Activated CD8-positive, alpha-beta memory T cell treated with anti-CD3 and anti-CD28 coated beads, Interleukin-2, amount 10 ng/mL, durations not matched to agents 7 days and 5 days (primary cell): ENCODE results near the gene C17orf75. TPM values are rescaled to one million over a fixed set of nuclear protein-coding genes. Genes with fewer than 3 reads are reported as not detected.

ENCODE experiments used
- microRNA-seq: library from miRNA; unstranded; fragments of <30 nt; microRNA quantifications from one replicate; pipeline ENCODE4 v1.2.0, GENCODE V29; 2022
- total RNA-seq, 2 experiments: library from RNA; stranded (reverse); gene quantifications; one replicate each; pipeline ENCODE4 v1.2.3, GENCODE V29; 2021

Gene C17orf75
- total RNA-seq, 2 experiments from 2014 or later = 32.3 to 39.0 TPM

Small RNA genes lying within 50 kb of the gene (microRNA-seq; reads per million reads assigned to microRNA genes)
- 1.3 reads per million for gene MIR632

Other genes starting within 250 kb of the C17orf75 start
- 10 to 100 TPM; 25.7 to 28.2 TPM for gene RHOT1, start 199.7 kb downstream of the C17orf75 start, total RNA-seq
- under 1 TPM; 0.29 to 0.54 TPM for gene RHBDL3, start 76.3 kb downstream of the C17orf75 start, total RNA-seq
- 100 to 1,000 TPM; 271 to 292 TPM for gene ZNF207, start 8.0 kb upstream of the C17orf75 start, total RNA-seq
- 100 to 1,000 TPM; 110 to 139 TPM for gene PSMD11, start 102.3 kb upstream of the C17orf75 start, total RNA-seq
- 1 to 10 TPM; 3.3 to 3.5 TPM for gene CDK5R1, start 144.8 kb upstream of the C17orf75 start, total RNA-seq